Measurements from ENCODE around the gene MOV10L1.
A peak's percentile ranks its signal among the peaks of the same experiment; 100 is the strongest.
"Not testable (repeated sequence)": the region's sequence is repeated elsewhere in the genome, so short reads cannot be mapped to it uniquely, and the experiment has no call there.

Gene MOV10L1

GRCh38 chr22:50165436-50166123 lies 75.8 kb downstream of the MOV10L1 start:
- DNase-seq = no peak

GRCh38 chr22:50167689-50168489 lies 78.1 kb downstream of the MOV10L1 start:
- no peak for DNase-seq

GRCh38 chr22:50168490-50169180 lies 78.8 kb downstream of the MOV10L1 start:
- not testable (repeated sequence) for DNase-seq

GRCh38 chr22:50169181-50169759 lies 79.5 kb downstream of the MOV10L1 start:
- no peak for DNase-seq

GRCh38 chr22:50169774-50170341 lies 80.1 kb downstream of the MOV10L1 start:
- peak; percentile 31 for DNase-seq

- no peak for DNase-seq
These were observed 80.9 kb downstream of the MOV10L1 start, which contains the start of gene PANX2 for GRCh38 chr22:50170453-50171318. Gene PANX2, plus strand, starts transcription at chr22:50170731. Its CDS starts 0 bp downstream, at chr22:50170731.

- DNase-seq = no peak
These were observed 81.6 kb downstream of the MOV10L1 start for GRCh38 chr22:50171319-50171964.

GRCh38 chr22:50171965-50172421 lies 82.2 kb downstream of the MOV10L1 start:
- no peak for DNase-seq

- DNase-seq = no peak
These were observed 83.6 kb downstream of the MOV10L1 start for GRCh38 chr22:50173311-50173982.

- DNase-seq = no peak
These were observed 84.2 kb downstream of the MOV10L1 start for GRCh38 chr22:50173983-50174355.

GRCh38 chr22:50174382-50175190 lies 84.8 kb downstream of the MOV10L1 start:
- DNase-seq = no peak

- DNase-seq = no peak
These were observed 85.3 kb downstream of the MOV10L1 start for GRCh38 chr22:50175191-50175461.

GRCh38 chr22:50175921-50176849 lies 86.4 kb downstream of the MOV10L1 start:
- DNase-seq = no peak

- no peak for DNase-seq
These were observed 87.2 kb downstream of the MOV10L1 start for GRCh38 chr22:50176850-50177536.

- DNase-seq = no peak
These were observed 88.0 kb downstream of the MOV10L1 start for GRCh38 chr22:50177537-50178470.

GRCh38 chr22:50178471-50178864 lies 88.7 kb downstream of the MOV10L1 start:
- DNase-seq = no peak

All from NCI-H774 (cell line).